Ovary (tissue), 9 donors: ENCODE data around the gene MBNL1. TPM values are rescaled to one million over a fixed set of nuclear protein-coding genes. Genes with fewer than 3 reads are reported as not detected.

Experiments
- DNase-seq, 5 donors: peaks; one replicate each; pipeline ENCODE4 v3.0.0-alpha.2; 2019 to 2020
- H3K27ac ChIP-seq, 2 donors: fragments of 200-600 bp; one replicate each; pipeline versions ENCODE4 v1.5.1 to v1.8.0; 2019 to 2022
- H3K27me3 ChIP-seq: fragments of 200-600 bp; one replicate; pipeline ENCODE4 v1.8.0; 2022
- H3K36me3 ChIP-seq: fragments of 200-600 bp; sonication (generic); one replicate; pipeline ENCODE4 v1.5.1; 2019
- H3K4me1 ChIP-seq: one replicate; pipeline ENCODE4 v1.8.1; 2013; ENCODE audit warnings: mild to moderate bottlenecking, moderate library complexity; ENCODE audit not compliant: insufficient read depth
- H3K4me3 ChIP-seq: fragments of 200-600 bp; sonication (generic); one replicate; pipeline ENCODE4 v1.5.1; 2017
- H3K9me3 ChIP-seq, 2 donors: fragments of 200-600 bp in 1 of 2; sonication (generic) in 1 of 2; one replicate each; pipeline versions ENCODE4 v1.5.1 to v1.8.1; 2013 to 2019; ENCODE audit warnings: mild to moderate bottlenecking in 1 of 2, moderate library complexity in 1 of 2
- EP300 ChIP-seq: sonication (generic); formaldehyde crosslinking; IDR thresholded peaks from one replicate; pipeline ENCODE4 v1.6.1; 2017; ENCODE audit warnings: antibody characterized with exemption
- POLR2A ChIP-seq: fragments of 450-650 bp; IDR thresholded peaks from one replicate; pipeline ENCODE4 v1.6.1; 2017; ENCODE audit warnings: antibody characterized with exemption, mild to moderate bottlenecking, moderate library complexity
- WGBS, 3 donors: extraction: QIAGEN DNeasy Blood & Tissue Kit in 1 of 3; methylation state at CpG; one replicate each; pipeline versions ENCODE4 v1.1.5 to v1.1.7; 2013 to 2017; 5-methylcytosine and 5-hydroxymethylcytosine counted together
- intact Hi-C, 4 donors: fragments of 100-400 bp; cut with DNase I; formaldehyde crosslinking; loops; one replicate each; pipeline versions ENCODE4 v1.11.0 to v1.15.1; 2022 to 2023
- polyA plus RNA-seq, 2 donors: library from polyadenylated mRNA; stranded (reverse); fragments of 200-250 nt in 1 of 2; fragments of 350-450 nt in 1 of 2; fragmentation: Illumina TruSeq in 1 of 2; extraction: RNeasy Lipid Tissue Mini Kit (QIAGEN cat#74804) in 1 of 2; gene quantifications; one replicate each; pipeline ENCODE4 v1.2.3, GENCODE V29; 2013 to 2014
- total RNA-seq, 7 donors: library from RNA; depleted of rRNA in 2 of 7; stranded (reverse); fragments of >200 nt in 2 of 7; fragmentation: NEBNext Ultra II Directional in 3 of 7; extraction: Animal tissue kit (Norgen Biotek cat#: 25700) in 3 of 7; gene quantifications; one replicate each; pipeline versions ENCODE4 v1.1.0 to v1.2.4, GENCODE V29; 2016 to 2023
- TF ChIP-seq, protein P1 (sequence below), 3 donors: fragments of 450-650 bp in 2 of 3; fragments of 200-600 bp in 1 of 3; IDR thresholded peaks; one replicate each; pipeline versions ENCODE4 v1.5.1 to v1.8.0; 2016 to 2022; ENCODE audit warnings: antibody characterized with exemption in 3 of 3, mild to moderate bottlenecking in 1 of 3
- donor health status: DM: no; HTN: no; CAD: no; lungs with moderate emphysema.
- donor health status: DM: no; HTN: no; CAD: no.
- donor health status: Bipolar disorder and iron deficiency.
- donor health status: DM: yes; HTN: yes; CAD: no.
- donor health status: DM: no; HTN: no; CAD: no.
- donor health status: DM: yes; HTN: yes; CAD: no.

Gene MBNL1
- total and polyA plus RNA-seq, 9 donors: 39.7 to 152 (median 123) TPM

DNA sequence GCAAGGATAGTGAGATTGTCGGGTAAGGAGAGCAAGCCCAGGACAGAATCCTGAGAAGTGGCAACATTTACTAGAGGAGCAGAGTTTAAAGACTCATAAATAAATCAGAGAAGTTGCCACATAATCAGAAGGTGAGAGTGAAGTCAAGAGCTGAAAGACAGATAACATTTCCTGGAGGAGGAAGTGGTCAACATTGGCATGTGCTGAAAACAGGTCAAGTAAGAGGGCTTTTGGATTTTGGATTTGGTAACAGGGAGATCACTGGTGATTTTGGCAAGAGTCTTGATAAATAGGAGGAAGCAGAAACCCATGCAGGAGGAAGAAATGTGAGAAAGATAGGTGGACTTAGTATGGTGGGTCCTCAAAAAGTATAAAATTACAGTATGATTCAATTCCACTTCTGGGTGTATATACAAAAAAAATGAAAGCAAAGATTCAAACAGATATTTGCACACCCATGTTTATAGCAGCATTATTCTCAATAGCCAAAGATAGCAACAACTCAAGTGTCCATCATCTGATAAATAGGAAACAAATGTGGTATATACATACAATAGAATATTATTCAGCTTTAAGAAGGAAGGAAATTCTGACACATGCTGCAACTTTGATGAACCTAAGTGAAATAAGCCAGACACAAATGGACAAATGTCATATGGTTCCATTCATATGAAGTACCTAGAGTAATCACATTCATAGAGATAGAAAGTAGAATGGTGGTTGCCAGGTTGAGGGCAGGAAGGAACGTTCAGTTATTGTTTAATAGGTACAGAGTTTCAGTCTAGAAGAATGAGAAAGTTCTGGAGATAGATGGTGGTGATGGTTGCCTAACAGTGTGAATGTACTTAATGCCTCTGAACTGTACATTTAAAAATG, 27.3 kb upstream of the MBNL1 start:
- no peaks in the 10 kb centered on the region for H3K4me1 ChIP-seq
- no peaks in the 10 kb centered on the region for H3K36me3 ChIP-seq
- H3K4me3 ChIP-seq: no peak overlapping the region
- no peak for TF ChIP-seq EP300
- TF ChIP-seq, protein P1, sequence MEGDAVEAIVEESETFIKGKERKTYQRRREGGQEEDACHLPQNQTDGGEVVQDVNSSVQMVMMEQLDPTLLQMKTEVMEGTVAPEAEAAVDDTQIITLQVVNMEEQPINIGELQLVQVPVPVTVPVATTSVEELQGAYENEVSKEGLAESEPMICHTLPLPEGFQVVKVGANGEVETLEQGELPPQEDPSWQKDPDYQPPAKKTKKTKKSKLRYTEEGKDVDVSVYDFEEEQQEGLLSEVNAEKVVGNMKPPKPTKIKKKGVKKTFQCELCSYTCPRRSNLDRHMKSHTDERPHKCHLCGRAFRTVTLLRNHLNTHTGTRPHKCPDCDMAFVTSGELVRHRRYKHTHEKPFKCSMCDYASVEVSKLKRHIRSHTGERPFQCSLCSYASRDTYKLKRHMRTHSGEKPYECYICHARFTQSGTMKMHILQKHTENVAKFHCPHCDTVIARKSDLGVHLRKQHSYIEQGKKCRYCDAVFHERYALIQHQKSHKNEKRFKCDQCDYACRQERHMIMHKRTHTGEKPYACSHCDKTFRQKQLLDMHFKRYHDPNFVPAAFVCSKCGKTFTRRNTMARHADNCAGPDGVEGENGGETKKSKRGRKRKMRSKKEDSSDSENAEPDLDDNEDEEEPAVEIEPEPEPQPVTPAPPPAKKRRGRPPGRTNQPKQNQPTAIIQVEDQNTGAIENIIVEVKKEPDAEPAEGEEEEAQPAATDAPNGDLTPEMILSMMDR (IDR thresholded peaks at IDR 0.05): no peak
- TF ChIP-seq POLR2A: no peak
- H3K27me3 ChIP-seq: no peaks in the 10 kb centered on the region
- WGBS, 3 donors: 84 to 87% (median 86%) methylated on average over 2 of the region's 2 CpGs
- no peak overlapping the region for H3K27ac ChIP-seq
- no peaks in the 10 kb centered on the region for H3K9me3 ChIP-seq
- no peak for DNase-seq
- intact Hi-C loops: loop anchor here in 1 of 4 donors (1.0 kb wide), 1 partner anchor 9 kb away; no protein-coding TSS in a partner anchor

DNA sequence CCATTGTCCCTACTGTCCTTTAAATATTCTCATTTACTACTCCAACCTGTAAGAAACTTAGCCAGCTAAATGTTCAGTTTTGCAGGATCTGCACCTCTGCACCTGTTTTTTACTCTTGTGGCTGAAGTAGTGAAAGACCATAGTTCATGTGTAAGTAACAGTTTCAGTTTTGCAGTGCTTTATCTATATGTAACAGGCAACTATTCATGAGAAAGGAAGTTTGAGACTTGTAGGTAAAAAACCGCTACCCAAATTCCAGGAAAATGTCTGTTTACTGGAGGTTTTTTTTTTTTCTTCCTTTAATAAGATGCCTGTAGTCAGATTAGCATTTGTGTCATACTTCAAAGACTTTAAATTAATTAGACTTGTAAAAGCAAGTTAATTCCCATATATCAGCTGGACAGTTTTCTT, 25.4 kb upstream of the MBNL1 start:
- no peak for DNase-seq
- no peak overlapping the region for H3K27ac ChIP-seq
- 89 to 95% (median 92%) methylated on average over 1 of the region's 1 CpG for WGBS, 3 donors
- H3K4me3 ChIP-seq: no peak overlapping the region
- TF ChIP-seq, protein P1 (IDR thresholded peaks at IDR 0.05): no peak
- no peak for TF ChIP-seq POLR2A
- H3K27me3 ChIP-seq: no peaks in the 10 kb centered on the region
- H3K4me1 ChIP-seq: no peaks in the 10 kb centered on the region
- intact Hi-C loops: no loop called here
- no peaks in the 10 kb centered on the region for H3K36me3 ChIP-seq
- no peaks in the 10 kb centered on the region for H3K9me3 ChIP-seq

DNA sequence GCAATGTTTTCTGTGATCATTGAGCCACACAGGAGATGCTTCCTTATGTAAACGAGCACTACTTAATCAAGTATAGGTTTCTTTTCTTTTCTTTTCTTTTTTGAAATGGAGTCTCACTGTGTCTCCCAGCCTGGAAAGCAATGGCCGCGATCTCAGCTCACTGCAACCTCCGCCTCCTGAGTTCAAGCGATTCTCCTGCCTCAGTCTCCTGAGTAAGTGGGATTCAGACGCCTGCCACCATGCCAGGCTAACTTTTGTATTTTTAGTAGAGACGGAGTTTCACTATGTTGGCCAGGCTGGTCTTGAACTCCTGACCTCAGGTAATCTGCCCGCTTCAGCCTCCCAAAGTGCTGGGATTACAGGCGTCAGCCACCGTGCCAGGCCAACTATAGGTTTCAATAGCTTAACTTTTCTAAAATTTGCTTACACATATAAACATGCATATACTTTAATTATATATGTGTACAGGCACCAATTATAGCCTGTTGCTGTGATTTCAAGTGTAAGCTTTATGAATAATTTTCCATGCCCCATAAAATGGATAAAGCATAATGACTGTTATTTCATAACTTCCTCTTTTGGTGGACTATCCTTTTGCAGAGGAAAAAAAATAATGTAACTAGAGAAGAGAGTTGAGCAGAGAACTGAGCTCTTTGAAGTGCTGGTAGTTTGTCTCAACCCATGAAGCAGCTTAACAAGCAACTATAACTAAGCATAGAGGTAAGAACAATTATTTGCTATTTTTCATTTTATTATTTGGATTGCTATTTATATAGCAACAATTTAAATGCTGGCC, 24.8 kb upstream of the MBNL1 start:
- DNase-seq: no peak
- Histone ChIP-seq H3K4me3 (no peak overlapping the region), H3K27ac (no peak overlapping the region)

DNA sequence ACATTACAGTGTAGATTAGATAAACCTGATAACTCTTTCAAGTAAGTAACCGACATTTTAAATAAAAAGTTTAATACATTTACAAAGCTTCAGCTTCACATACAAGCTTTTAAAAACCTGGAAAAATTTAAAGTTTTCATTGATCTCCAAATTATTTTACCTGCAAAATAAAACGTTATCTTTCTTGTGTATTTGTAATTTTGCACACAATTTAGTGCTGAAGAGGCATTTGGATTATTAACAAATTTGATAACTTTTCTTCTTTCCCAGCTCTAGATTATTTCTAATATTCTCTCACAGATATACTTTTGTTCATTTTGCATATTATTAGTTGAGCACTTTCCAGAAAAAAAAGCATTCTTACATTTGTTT, 24.2 kb upstream of the MBNL1 start:
- 81 to 86% (median 84%) methylated on average over 2 of the region's 2 CpGs for WGBS, 3 donors
- Histone ChIP-seq H3K4me3 (no peak overlapping the region), H3K4me1 (no peaks in the 10 kb centered on the region), H3K27me3 (no peaks in the 10 kb centered on the region), H3K36me3 (no peaks in the 10 kb centered on the region), H3K9me3 (no peaks in the 10 kb centered on the region), H3K27ac (no peak overlapping the region)
- DNase-seq: no peak
- TF ChIP-seq, protein P1 (IDR thresholded peaks at IDR 0.05): no peak
- no peak for TF ChIP-seq EP300
- no peak for TF ChIP-seq POLR2A
- intact Hi-C loops: no loop called here

More for the DNA sequence above, 24.8 kb upstream of the MBNL1 start:
- no peaks in the 10 kb centered on the region for H3K4me1 ChIP-seq
- no peaks in the 10 kb centered on the region for H3K27me3 ChIP-seq
- intact Hi-C loops: no loop called here
- 86 to 92% (median 91%) methylated on average over 10 of the region's 10 CpGs for WGBS, 3 donors
- H3K36me3 ChIP-seq: no peaks in the 10 kb centered on the region
- H3K9me3 ChIP-seq: no peaks in the 10 kb centered on the region
- TF ChIP-seq POLR2A (no peak), EP300 (no peak)
- TF ChIP-seq, protein P1 (IDR thresholded peaks at IDR 0.05): no peak
